GM19467 (cell line): ENCODE data around the gene BACH1.

Experiments used
- ATAC-seq: cut with Tn5 transposase; IDR thresholded peaks from one replicate; pipeline ENCODE4 v1.9.1; 2021; ENCODE audit warnings: mild to moderate bottlenecking, moderate library complexity; ENCODE audit not compliant: unreplicated experiment

BACH1 gene

GRCh38 chr21:29374481-29374880, 75.8 kb downstream of the BACH1 start:
- no peak for ATAC-seq

DNA sequence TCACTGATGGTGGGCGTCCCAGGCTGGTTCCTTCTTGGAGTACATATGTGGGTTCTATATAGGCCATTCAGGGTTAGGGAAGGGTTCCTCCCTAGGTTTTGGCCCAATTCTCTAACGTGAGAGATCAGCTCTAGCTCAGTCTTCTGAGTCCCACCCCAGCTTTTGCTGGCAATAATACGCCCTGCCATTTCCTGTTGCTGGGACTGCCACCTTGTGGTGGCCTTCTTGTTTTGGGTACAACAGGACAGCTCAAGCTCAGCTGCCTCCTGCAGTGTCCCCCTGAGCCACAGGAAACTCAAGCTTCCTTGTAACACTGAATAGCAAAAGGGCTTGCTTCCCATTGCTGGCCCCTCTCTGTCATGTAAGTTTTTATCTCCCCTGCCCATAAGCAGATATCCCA, 77.8 kb downstream of the BACH1 start:
- ATAC-seq, result peak; percentile 43

DNA sequence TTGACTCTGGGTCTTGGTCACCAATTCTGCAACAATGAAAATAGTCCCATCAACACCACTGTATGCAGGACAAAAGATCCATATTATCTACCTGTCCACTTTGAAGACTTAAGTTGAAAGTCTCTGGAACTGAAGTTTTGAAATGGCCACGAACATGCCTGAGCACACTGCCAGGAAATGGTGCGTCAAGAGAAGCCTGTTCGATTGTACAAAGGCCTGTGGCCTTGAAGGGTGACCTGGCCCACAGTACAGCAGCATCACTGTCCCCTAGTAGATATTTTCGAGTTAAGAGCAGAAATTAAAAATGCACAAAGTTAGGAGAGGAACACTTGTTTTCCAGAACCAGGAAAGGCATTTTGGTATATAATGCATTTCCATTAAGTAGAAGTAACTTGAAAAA, 78.5 kb downstream of the BACH1 start:
- no peak for ATAC-seq

- no peak for ATAC-seq
These were observed 80.1 kb downstream of the BACH1 start for GRCh38 chr21:29378832-29379231.

- ATAC-seq, result no peak
These were observed 80.9 kb downstream of the BACH1 start for GRCh38 chr21:29379517-29380054.

- ATAC-seq, result no peak
These were observed 83.4 kb downstream of the BACH1 start for GRCh38 chr21:29382030-29382654.

- no peak for ATAC-seq
These were observed 86.1 kb downstream of the BACH1 start for GRCh38 chr21:29384683-29385359.

- no peak for ATAC-seq
These were observed 87.3 kb downstream of the BACH1 start for GRCh38 chr21:29385934-29386520.

DNA sequence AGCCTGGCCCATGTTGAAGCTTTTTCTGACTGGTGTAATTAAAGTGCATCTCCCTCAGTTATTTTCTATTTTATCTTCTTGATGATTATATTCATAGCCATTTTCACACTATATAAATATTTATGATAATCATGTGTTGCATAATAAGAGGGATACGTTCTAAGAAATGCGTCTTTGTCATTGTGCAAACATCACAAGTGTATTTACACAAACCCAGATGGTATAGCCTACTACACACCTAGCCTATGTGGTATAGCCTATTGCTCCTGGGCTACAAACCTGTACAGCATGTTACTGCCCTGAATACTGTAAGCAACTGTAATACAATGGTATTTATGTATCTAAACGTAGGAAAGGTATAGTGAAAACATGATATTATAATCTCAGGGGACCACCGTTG, 88.1 kb downstream of the BACH1 start:
- ATAC-seq, result no peak

DNA sequence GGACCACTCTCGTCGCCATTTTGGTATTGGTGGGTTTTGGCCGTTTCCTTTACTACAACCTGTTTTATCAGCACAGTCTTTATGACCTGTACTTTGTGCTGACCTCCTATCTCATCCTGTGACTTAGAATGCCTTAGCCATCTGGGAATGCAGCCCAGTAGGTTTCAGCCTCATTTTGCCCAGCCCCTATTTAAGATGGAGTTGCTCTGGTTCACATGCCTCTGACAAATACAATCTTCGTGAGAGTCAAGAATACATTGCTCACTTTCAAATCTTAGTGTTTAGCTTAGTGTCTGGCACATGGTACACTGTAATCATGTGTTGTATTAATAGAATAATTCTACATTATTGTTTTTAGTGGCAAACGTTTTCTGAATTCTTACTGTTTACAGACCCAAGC, 88.9 kb downstream of the BACH1 start:
- no peak for ATAC-seq

- ATAC-seq, result no peak
These were observed 90.4 kb downstream of the BACH1 start for GRCh38 chr21:29389136-29389535.

DNA sequence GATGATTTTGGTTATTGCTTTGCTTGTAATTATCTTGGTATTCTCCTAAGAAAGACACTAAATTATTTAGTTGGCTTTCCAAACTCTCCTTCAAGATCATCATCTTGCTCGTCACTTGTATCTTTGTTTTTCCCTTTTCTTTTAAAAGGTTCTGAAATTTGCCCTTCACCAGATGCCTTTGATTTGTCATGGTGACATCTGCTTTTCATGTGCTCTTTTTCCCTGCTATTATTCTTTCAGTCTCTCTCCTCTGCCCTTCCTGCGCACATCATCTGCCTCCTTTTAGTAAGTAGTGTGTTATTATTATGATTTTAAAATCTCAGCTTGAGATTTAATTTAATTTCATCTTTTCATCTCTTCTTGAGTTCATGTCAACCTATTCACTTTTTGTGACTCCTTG, 92.1 kb downstream of the BACH1 start:
- ATAC-seq, result no peak

DNA sequence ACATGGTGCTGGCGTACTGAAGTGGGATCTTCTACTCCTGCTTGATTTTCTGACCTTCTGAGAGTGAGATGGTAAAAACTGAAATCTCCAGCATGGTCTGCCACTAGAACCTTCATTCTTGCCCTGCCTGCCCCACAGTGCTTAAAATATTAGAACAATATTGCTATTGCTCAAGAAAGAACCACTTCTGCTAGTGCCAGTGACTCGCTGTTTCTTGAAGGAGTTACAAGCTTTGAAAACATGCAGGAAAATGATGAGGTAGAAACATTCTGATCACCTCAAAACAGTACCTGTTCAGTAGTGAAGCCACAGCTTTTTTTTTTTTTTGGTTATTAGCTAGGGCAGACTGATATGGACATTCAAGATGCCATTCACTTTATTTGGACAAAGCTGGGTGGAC, 95.3 kb downstream of the BACH1 start:
- ATAC-seq, result no peak
